GM18909 (cell line): Measurements from ENCODE around the gene SLC28A2.

Source experiments
- ATAC-seq: cut with Tn5 transposase; IDR thresholded peaks from one replicate; pipeline ENCODE4 v1.9.1; 2021; ENCODE audit warnings: mild to moderate bottlenecking; ENCODE audit not compliant: unreplicated experiment, poor library complexity

SLC28A2 gene

GRCh38 chr15:45319472-45320214 lies 67.6 kb downstream of the SLC28A2 start:
- no peak for ATAC-seq

- no peak for ATAC-seq
Measured at GRCh38 chr15:45320581-45321205, 68.7 kb downstream of the SLC28A2 start.

GRCh38 chr15:45326280-45326679 lies 74.2 kb downstream of the SLC28A2 start:
- ATAC-seq: no peak

DNA sequence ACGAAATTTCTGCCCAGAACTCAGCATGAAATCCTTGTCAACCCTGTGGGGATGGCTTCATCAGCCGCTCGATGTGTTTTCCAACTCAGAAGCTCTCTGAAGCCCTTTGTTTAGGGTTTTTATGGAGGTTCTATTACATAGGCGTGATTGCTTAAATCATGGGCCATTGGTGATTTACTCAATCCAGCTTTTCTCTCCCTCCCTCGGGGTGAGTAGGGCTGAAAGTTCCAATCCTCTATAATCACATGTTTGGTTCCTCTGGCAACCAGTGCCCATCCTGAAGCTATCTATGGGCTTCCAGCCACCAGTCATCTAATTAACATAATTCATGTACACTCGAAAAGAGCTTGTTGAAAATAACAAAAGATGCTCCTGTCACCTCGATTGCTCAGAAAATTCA lies 74.7 kb downstream of the SLC28A2 start:
- ATAC-seq: no peak
